Panc1 (cell line): ENCODE results near the gene FAM90A26.

ENCODE experiments used
- CTCF ChIP-seq: fragments of 450-650 bp; IDR thresholded peaks from 2 replicates; pipeline ENCODE4 v1.5.1; 2017; ENCODE audit warnings: mild to moderate bottlenecking
- SIN3A ChIP-seq: IDR thresholded peaks from 2 replicates; pipeline ENCODE4 v1.6.1; 2012; ENCODE audit warnings: low read depth, mild to moderate bottlenecking, low read length, moderate library complexity, borderline replicate concordance; ENCODE audit not compliant: insufficient read depth
- TF ChIP-seq, protein P1 (sequence below), 2 experiments: IDR thresholded peaks; 2 replicates each; pipeline ENCODE4 v1.6.1; 2011 to 2012; ENCODE audit warnings: low read depth in 2 of 2, control low read depth in 1 of 2, low read length in 1 of 2, mild to moderate bottlenecking in 1 of 2, moderate library complexity in 1 of 2; ENCODE audit not compliant: insufficient read depth in 1 of 2

- TF ChIP-seq CTCF (no peak), SIN3A (no peak)
- TF ChIP-seq, protein P1, sequence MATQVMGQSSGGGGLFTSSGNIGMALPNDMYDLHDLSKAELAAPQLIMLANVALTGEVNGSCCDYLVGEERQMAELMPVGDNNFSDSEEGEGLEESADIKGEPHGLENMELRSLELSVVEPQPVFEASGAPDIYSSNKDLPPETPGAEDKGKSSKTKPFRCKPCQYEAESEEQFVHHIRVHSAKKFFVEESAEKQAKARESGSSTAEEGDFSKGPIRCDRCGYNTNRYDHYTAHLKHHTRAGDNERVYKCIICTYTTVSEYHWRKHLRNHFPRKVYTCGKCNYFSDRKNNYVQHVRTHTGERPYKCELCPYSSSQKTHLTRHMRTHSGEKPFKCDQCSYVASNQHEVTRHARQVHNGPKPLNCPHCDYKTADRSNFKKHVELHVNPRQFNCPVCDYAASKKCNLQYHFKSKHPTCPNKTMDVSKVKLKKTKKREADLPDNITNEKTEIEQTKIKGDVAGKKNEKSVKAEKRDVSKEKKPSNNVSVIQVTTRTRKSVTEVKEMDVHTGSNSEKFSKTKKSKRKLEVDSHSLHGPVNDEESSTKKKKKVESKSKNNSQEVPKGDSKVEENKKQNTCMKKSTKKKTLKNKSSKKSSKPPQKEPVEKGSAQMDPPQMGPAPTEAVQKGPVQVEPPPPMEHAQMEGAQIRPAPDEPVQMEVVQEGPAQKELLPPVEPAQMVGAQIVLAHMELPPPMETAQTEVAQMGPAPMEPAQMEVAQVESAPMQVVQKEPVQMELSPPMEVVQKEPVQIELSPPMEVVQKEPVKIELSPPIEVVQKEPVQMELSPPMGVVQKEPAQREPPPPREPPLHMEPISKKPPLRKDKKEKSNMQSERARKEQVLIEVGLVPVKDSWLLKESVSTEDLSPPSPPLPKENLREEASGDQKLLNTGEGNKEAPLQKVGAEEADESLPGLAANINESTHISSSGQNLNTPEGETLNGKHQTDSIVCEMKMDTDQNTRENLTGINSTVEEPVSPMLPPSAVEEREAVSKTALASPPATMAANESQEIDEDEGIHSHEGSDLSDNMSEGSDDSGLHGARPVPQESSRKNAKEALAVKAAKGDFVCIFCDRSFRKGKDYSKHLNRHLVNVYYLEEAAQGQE (IDR thresholded peaks at IDR 0.05; ENCODE audit: insufficient read depth in 1 of 2, low read depth in 2 of 2, low read length in 1 of 2): no peak
Observed at GRCh38 chr4:9143421-9144080, 26.7 kb upstream of the FAM90A26 start.
